Measurements from ENCODE around the gene RCAN1.
"Not testable (repeated sequence)": the region's sequence is repeated elsewhere in the genome, so short reads cannot be mapped to it uniquely, and the experiment has no call there.

The RCAN1 gene

GRCh38 chr21:34576041-34576511 is 38.8 kb downstream of the RCAN1 start:
- no peak for TF ChIP-seq CTCF (IDR thresholded peaks at IDR 0.05; ENCODE audit: control extremely low read depth, extremely low read depth, low read depth, missing control alignments)
- CTCF ChIA-PET = interaction anchor here (1.0 to 4.0 kb wide), 6 partner anchors 9 to 65 kb away, joined by 3 to 16 read pairs (median 6); partner anchors contain the start of gene KCNE1
- POLR2A ChIA-PET = no interaction called here
- DNase-seq (ENCODE audit: extremely low spot score) = no peak

- ChIA-PET POLR2A (no interaction called here), CTCF (interaction anchor here (1.0 to 4.0 kb wide), 7 partner anchors 8 to 64 kb away, joined by 3 to 16 read pairs (median 5); partner anchors contain the start of gene KCNE1)
- no peak for TF ChIP-seq CTCF (IDR thresholded peaks at IDR 0.05; ENCODE audit: control extremely low read depth, extremely low read depth, low read depth, missing control alignments)
- DNase-seq (ENCODE audit: extremely low spot score) = no peak
Observed at GRCh38 chr21:34574601-34575529, 40.0 kb downstream of the RCAN1 start.

GRCh38 chr21:34571994-34572393 is 42.9 kb downstream of the RCAN1 start:
- DNase-seq (ENCODE audit: extremely low spot score) = no peak
- no peak for TF ChIP-seq CTCF (IDR thresholded peaks at IDR 0.05; ENCODE audit: control extremely low read depth, extremely low read depth, low read depth, missing control alignments)
- ChIA-PET POLR2A (no interaction called here), CTCF (interaction anchor here (1.1 to 3.4 kb wide), 3 partner anchors 11 to 61 kb away, joined by 3 to 12 read pairs (median 12); no protein-coding TSS in a partner anchor)

- CTCF ChIA-PET = interaction anchor here (0.8 to 3.4 kb wide), 4 partner anchors 9 to 60 kb away, joined by 3 to 14 read pairs (median 8); no protein-coding TSS in a partner anchor
- DNase-seq (ENCODE audit: extremely low spot score) = no peak
- no peak for TF ChIP-seq CTCF (IDR thresholded peaks at IDR 0.05; ENCODE audit: control extremely low read depth, extremely low read depth, low read depth, missing control alignments)
- POLR2A ChIA-PET = no interaction called here
Observed at GRCh38 chr21:34570313-34570712, 44.6 kb downstream of the RCAN1 start.

- ChIA-PET CTCF (interaction anchor here (0.8 to 3.4 kb wide), 5 partner anchors 10 to 34 kb away, joined by 4 to 14 read pairs (median 6); no protein-coding TSS in a partner anchor), POLR2A (no interaction called here)
- TF ChIP-seq CTCF (IDR thresholded peaks at IDR 0.05; ENCODE audit: control extremely low read depth, extremely low read depth, low read depth, missing control alignments) = no peak
- no peak for DNase-seq (ENCODE audit: extremely low spot score)
Observed at GRCh38 chr21:34569381-34569979, 45.4 kb downstream of the RCAN1 start.

- DNase-seq (ENCODE audit: extremely low spot score); POLR2A ChIA-PET: not testable (repeated sequence)
- CTCF ChIA-PET = interaction anchor here (0.8 to 4.2 kb wide), 7 partner anchors 8 to 34 kb away, joined by 3 to 15 read pairs (median 6); no protein-coding TSS in a partner anchor
Observed at GRCh38 chr21:34568801-34569200, 46.1 kb downstream of the RCAN1 start.

Data from GM10248 (cell line).